ENCODE measurements around the gene FOXP1. TPM values are rescaled to one million over a fixed set of nuclear protein-coding genes. Genes with fewer than 3 reads are reported as not detected.

The FOXP1 gene
- polyA plus RNA-seq, 1 experiment = 56.6 TPM

GRCh38 chr3:71542521-71543370 is 40.8 kb downstream of the FOXP1 start:
- Histone ChIP-seq H3K9me3 (ENCODE audit: control insufficient read depth, insufficient read depth, low read length) (no peaks in the 10 kb centered on the region), H3K27ac (ENCODE audit: low read depth, low read length) (peak overlapping the region; percentile 68), H3K27me3 (ENCODE audit: control insufficient read depth, insufficient read depth, low read length) (no peaks in the 10 kb centered on the region), H3K4me3 (ENCODE audit: low read depth, low read length) (peak overlapping the region; percentile 37)
- no peak for TF ChIP-seq CTCF (IDR thresholded peaks at IDR 0.05; ENCODE audit: low read depth, low read length)
- DNase-seq (ENCODE audit: low read depth, low spot score) = peak; percentile 83
- ChIA-PET POLR2A (interaction anchor here (1.0 to 1.1 kb wide), 3 partner anchors 39 to 42 kb away, joined by 3 to 11 read pairs (median 5); partner anchors contain the start of gene FOXP1), CTCF (interaction anchor here (0.5 to 0.9 kb wide), 2 partner anchors 15 to 1011 kb away, joined by 3 to 4 read pairs; no protein-coding TSS in a partner anchor)

- Histone ChIP-seq H3K9me3 (ENCODE audit: control insufficient read depth, insufficient read depth, low read length) (no peaks in the 10 kb centered on the region), H3K4me3 (ENCODE audit: low read depth, low read length) (no peak overlapping the region), H3K27ac (ENCODE audit: low read depth, low read length) (no peak overlapping the region), H3K27me3 (ENCODE audit: control insufficient read depth, insufficient read depth, low read length) (no peaks in the 10 kb centered on the region)
- CTCF ChIA-PET = no interaction called here
- DNase-seq (ENCODE audit: low read depth, low spot score) = no peak
- POLR2A ChIA-PET = no interaction called here
- TF ChIP-seq CTCF (IDR thresholded peaks at IDR 0.05; ENCODE audit: low read depth, low read length) = no peak
These were observed 42.2 kb downstream of the FOXP1 start for GRCh38 chr3:71541313-71541712.

- no peaks in the 10 kb centered on the region for H3K27me3 ChIP-seq (ENCODE audit: control insufficient read depth, insufficient read depth, low read length)
- no peaks in the 10 kb centered on the region for H3K9me3 ChIP-seq (ENCODE audit: control insufficient read depth, insufficient read depth, low read length)
- ChIA-PET CTCF (no interaction called here), POLR2A (interaction anchor here (0.6 to 1.9 kb wide), 3 partner anchors 41 to 112 kb away, joined by 3 to 4 read pairs (median 3); no protein-coding TSS in a partner anchor)
- TF ChIP-seq CTCF (IDR thresholded peaks at IDR 0.05; ENCODE audit: low read depth, low read length) = no peak
- no peak overlapping the region for H3K4me3 ChIP-seq (ENCODE audit: low read depth, low read length)
- peak; percentile 85 for DNase-seq (ENCODE audit: low read depth, low spot score)
- H3K27ac ChIP-seq (ENCODE audit: low read depth, low read length) = peak overlapping the region; percentile 90
These were observed 46.3 kb downstream of the FOXP1 start for GRCh38 chr3:71537211-71537611.

- H3K9me3 ChIP-seq (ENCODE audit: control insufficient read depth, insufficient read depth, low read length) = no peaks in the 10 kb centered on the region
- H3K27ac ChIP-seq (ENCODE audit: low read depth, low read length) = peak overlapping the region; percentile 90
- POLR2A ChIA-PET = interaction anchor here (0.6 to 1.9 kb wide), 7 partner anchors 9 to 1730 kb away, joined by 3 to 6 read pairs (median 4); no protein-coding TSS in a partner anchor
- peak overlapping the region; percentile 42 for H3K4me3 ChIP-seq (ENCODE audit: low read depth, low read length)
- CTCF ChIA-PET = interaction anchor here (0.6 kb wide), 2 partner anchors 44 to 225 kb away, joined by 3 read pairs; no protein-coding TSS in a partner anchor
- no peak for DNase-seq (ENCODE audit: low read depth, low spot score)
- TF ChIP-seq CTCF (IDR thresholded peaks at IDR 0.05; ENCODE audit: low read depth, low read length) = no peak
- H3K27me3 ChIP-seq (ENCODE audit: control insufficient read depth, insufficient read depth, low read length) = no peaks in the 10 kb centered on the region
These were observed 47.1 kb downstream of the FOXP1 start for GRCh38 chr3:71536376-71536965.

- Histone ChIP-seq H3K27me3 (ENCODE audit: control insufficient read depth, insufficient read depth, low read length) (no peaks in the 10 kb centered on the region), H3K27ac (ENCODE audit: low read depth, low read length) (no peak overlapping the region), H3K4me3 (ENCODE audit: low read depth, low read length) (no peak overlapping the region), H3K9me3 (ENCODE audit: control insufficient read depth, insufficient read depth, low read length) (no peaks in the 10 kb centered on the region)
- ChIA-PET POLR2A (no interaction called here), CTCF (no interaction called here)
- no peak for DNase-seq (ENCODE audit: low read depth, low spot score)
- TF ChIP-seq CTCF (IDR thresholded peaks at IDR 0.05; ENCODE audit: low read depth, low read length) = no peak
These were observed 49.9 kb downstream of the FOXP1 start for GRCh38 chr3:71533588-71533987.

All from AG04450 (cell line).